Stimulated activated naive CD8-positive, alpha-beta T cell treated with anti-CD3 and anti-CD28 coated beads, Interleukin-15, Interleukin-2, amounts not matched to agents 100 ng/mL and 50 ng/mL, for 24 hours (primary cell): ENCODE measurements around the gene IRF2BP1.
"Not testable (repeated sequence)": the region's sequence is repeated elsewhere in the genome, so short reads cannot be mapped to it uniquely, and the experiment has no call there.

ENCODE experiments used
- H3K27ac Mint-ChIP-seq: one replicate; pipeline ENCODE4 v1.8.0; 2021; ENCODE audit warnings: mild to moderate bottlenecking, mixed read lengths
- H3K27me3 Mint-ChIP-seq: one replicate; pipeline ENCODE4 v1.8.0; 2021; ENCODE audit warnings: mixed read lengths
- H3K36me3 Mint-ChIP-seq: one replicate; pipeline ENCODE4 v1.8.0; 2021; ENCODE audit warnings: low read depth, mixed read lengths
- H3K4me1 Mint-ChIP-seq: one replicate; pipeline ENCODE4 v1.8.0; 2021; ENCODE audit warnings: low read depth, mixed read lengths
- H3K4me3 Mint-ChIP-seq: one replicate; pipeline ENCODE4 v1.8.0; 2021; ENCODE audit warnings: mild to moderate bottlenecking, mixed read lengths
- H3K9me3 Mint-ChIP-seq: one replicate; pipeline ENCODE4 v1.8.0; 2021; ENCODE audit warnings: mixed read lengths

Gene IRF2BP1

GRCh38 chr19:45879055-45879454 is 6.9 kb downstream of the IRF2BP1 start:
- Mint-ChIP-seq H3K36me3 (no peaks in the 10 kb centered on the region), H3K9me3 (no peaks in the 10 kb centered on the region), H3K27ac (no peak overlapping the region), H3K4me1 (peaks cover 43% of the 10 kb centered on the region), H3K27me3 (peaks cover 18% of the 10 kb centered on the region), H3K4me3 (no peak overlapping the region)

DNA sequence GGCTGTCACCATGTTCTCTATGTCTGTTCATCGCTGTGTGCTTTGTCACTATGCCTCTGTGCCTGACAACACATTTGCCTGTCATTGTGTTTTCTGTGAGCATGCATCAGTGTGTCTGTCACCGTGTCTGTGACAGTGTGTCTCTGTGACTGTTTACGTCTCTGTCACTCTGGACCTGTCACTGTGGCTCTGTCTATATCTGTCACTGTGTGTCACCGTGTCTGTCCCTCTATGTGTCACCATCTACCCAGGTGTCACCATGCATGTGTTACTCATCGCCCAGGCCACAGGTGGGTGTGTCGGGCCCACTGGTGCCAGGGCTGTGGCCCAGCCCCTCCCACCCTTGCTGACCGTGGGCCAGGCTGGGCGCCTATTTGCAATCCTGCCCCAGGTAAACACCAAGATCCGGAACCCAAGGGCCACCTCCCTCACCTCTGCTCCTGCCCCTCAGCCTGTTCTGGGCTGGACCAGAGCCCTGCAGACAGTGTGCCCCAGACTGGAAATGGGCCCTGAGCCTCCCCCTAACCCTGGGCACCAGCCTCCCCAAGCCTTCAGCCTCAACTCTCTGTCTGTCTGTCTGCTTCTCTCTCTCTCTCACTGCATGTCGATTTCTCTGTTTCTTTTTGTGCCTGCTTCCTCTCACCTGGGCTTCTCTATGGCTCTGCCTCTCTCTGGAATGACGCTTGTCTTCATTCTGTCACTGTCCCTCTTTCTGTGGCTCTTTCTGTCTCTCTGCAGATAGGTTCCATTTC is 7.7 kb downstream of the IRF2BP1 start:
- Mint-ChIP-seq H3K4me3 (no peak overlapping the region), H3K4me1 (peaks cover 35% of the 10 kb centered on the region), H3K36me3 (no peaks in the 10 kb centered on the region), H3K9me3 (no peaks in the 10 kb centered on the region), H3K27me3 (peaks cover 18% of the 10 kb centered on the region), H3K27ac (no peak overlapping the region)

GRCh38 chr19:45876411-45877197 is 9.3 kb downstream of the IRF2BP1 start:
- peaks cover 26% of the 10 kb centered on the region for H3K4me1 Mint-ChIP-seq
- H3K4me3 Mint-ChIP-seq = peak overlapping the region; percentile 59
- peaks cover 18% of the 10 kb centered on the region for H3K27me3 Mint-ChIP-seq
- no peaks in the 10 kb centered on the region for H3K9me3 Mint-ChIP-seq
- H3K36me3 Mint-ChIP-seq = no peaks in the 10 kb centered on the region
- peak overlapping the region; percentile 13 for H3K27ac Mint-ChIP-seq

GRCh38 chr19:45876161-45876410 is 9.9 kb downstream of the IRF2BP1 start:
- peak overlapping the region; percentile 59 for H3K4me3 Mint-ChIP-seq
- H3K4me1 Mint-ChIP-seq = peaks cover 21% of the 10 kb centered on the region
- peaks cover 18% of the 10 kb centered on the region for H3K27me3 Mint-ChIP-seq
- H3K9me3 Mint-ChIP-seq = no peaks in the 10 kb centered on the region
- H3K27ac Mint-ChIP-seq = peak overlapping the region; percentile 13
- H3K36me3 Mint-ChIP-seq = no peaks in the 10 kb centered on the region

DNA sequence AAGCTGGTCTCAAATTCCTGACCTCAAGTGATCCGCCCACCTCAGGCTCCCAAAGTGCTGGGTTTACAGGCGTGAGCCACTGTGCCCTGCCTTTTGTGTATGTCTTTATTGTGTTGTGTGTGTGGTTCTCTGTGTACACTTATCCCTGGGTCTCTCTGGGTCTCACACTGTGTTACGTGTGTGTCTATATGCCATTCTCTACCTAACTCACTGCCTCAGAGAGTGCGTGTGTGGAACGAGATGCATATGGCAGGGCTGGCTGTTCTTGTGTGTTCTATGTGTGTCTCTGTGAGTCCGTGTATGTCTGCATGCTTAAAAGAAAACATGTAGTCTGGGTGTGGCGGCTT is 11.3 kb downstream of the IRF2BP1 start:
- peaks cover 18% of the 10 kb centered on the region for H3K27me3 Mint-ChIP-seq
- no peak overlapping the region for H3K27ac Mint-ChIP-seq
- H3K4me3 Mint-ChIP-seq = no peak overlapping the region
- H3K9me3 Mint-ChIP-seq = no peaks in the 10 kb centered on the region
- H3K4me1 Mint-ChIP-seq = peaks cover 20% of the 10 kb centered on the region
- no peaks in the 10 kb centered on the region for H3K36me3 Mint-ChIP-seq

GRCh38 chr19:45873219-45873772 is 12.6 kb downstream of the IRF2BP1 start:
- Mint-ChIP-seq H3K4me1 (peaks cover 20% of the 10 kb centered on the region), H3K27me3 (peaks cover 18% of the 10 kb centered on the region)

DNA sequence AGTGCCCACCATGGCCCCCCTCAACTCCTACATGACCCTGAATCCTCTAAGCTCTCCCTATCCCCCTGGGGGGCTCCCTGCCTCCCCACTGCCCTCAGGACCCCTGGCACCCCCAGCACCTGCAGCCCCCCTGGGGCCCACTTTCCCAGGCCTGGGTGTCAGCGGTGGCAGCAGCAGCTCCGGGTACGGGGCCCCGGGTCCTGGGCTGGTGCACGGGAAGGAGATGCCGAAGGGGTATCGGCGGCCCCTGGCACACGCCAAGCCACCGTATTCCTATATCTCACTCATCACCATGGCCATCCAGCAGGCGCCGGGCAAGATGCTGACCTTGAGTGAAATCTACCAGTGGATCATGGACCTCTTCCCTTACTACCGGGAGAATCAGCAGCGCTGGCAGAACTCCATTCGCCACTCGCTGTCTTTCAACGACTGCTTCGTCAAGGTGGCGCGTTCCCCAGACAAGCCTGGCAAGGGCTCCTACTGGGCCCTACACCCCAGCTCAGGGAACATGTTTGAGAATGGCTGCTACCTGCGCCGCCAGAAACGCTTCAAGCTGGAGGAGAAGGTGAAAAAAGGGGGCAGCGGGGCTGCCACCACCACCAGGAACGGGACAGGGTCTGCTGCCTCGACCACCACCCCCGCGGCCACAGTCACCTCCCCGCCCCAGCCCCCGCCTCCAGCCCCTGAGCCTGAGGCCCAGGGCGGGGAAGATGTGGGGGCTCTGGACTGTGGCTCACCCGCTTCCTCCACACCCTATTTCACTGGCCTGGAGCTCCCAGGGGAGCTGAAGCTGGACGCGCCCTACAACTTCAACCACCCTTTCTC is 13.6 kb downstream of the IRF2BP1 start:
- Mint-ChIP-seq H3K4me1 (peaks cover 12% of the 10 kb centered on the region), H3K9me3 (no peaks in the 10 kb centered on the region), H3K27ac (no peak overlapping the region), H3K4me3 (no peak overlapping the region), H3K36me3 (no peaks in the 10 kb centered on the region), H3K27me3 (peaks cover 13% of the 10 kb centered on the region)

More at GRCh38 chr19:45873219-45873772, 12.6 kb downstream of the IRF2BP1 start:
- H3K36me3 Mint-ChIP-seq = no peaks in the 10 kb centered on the region
- no peak overlapping the region for H3K4me3 Mint-ChIP-seq
- no peak overlapping the region for H3K27ac Mint-ChIP-seq
- no peaks in the 10 kb centered on the region for H3K9me3 Mint-ChIP-seq

DNA sequence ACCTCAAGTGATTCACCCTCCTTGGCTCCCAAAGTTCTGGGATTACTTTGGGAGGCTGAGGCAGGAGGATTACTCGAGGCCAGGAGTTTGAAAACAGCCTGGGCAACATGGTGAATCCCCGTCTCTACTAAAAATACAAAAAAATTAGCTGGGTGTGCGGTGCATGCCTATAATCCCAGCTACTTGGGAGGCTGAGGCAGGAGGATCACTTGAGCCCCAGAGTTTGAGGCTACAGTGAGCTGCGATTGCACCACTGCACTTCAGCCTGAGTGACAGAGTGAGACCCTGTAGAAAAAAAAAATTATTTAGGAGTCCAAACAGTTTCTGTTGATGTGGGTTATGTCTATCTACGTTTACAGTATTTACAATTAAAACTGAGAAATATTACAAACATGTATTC is 15.1 kb downstream of the IRF2BP1 start:
- H3K27ac Mint-ChIP-seq = no peak overlapping the region
- peaks cover 1% of the 10 kb centered on the region for H3K4me1 Mint-ChIP-seq
- no peaks in the 10 kb centered on the region for H3K9me3 Mint-ChIP-seq
- no peaks in the 10 kb centered on the region for H3K36me3 Mint-ChIP-seq
- H3K4me3 Mint-ChIP-seq = no peak overlapping the region
- peaks cover 9% of the 10 kb centered on the region for H3K27me3 Mint-ChIP-seq

DNA sequence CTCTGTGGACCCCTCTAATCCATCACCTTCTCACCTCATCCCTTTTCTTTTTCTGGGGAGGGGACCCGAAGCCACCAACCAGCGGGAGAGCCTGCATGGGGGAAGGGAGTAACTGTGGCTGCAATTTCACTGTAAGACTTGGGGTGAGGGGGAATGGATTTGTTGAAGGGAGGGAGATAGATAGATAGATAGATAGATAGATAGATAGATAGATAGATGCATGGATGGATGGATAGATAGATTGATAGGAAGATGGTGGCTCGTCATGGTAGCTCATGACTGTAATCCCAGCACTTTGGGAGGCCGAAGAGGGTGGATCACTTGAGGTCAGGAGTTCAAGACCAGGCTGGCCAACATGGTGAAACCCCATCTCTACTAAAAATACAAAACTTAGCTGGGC is 18.7 kb downstream of the IRF2BP1 start:
- not testable (repeated sequence) for H3K9me3 Mint-ChIP-seq, H3K4me3 Mint-ChIP-seq, H3K36me3 Mint-ChIP-seq, H3K27ac Mint-ChIP-seq
- peaks cover 30% of the 10 kb centered on the region for H3K27me3 Mint-ChIP-seq
- H3K4me1 Mint-ChIP-seq = peaks cover 14% of the 10 kb centered on the region

- H3K9me3 Mint-ChIP-seq = no peaks in the 10 kb centered on the region
- peaks cover 20% of the 10 kb centered on the region for H3K4me1 Mint-ChIP-seq
- H3K36me3 Mint-ChIP-seq = peaks cover 9% of the 10 kb centered on the region
- H3K4me3 Mint-ChIP-seq = no peak overlapping the region
- no peak overlapping the region for H3K27ac Mint-ChIP-seq
- H3K27me3 Mint-ChIP-seq = peaks cover 30% of the 10 kb centered on the region
Measured at GRCh38 chr19:45866400-45867176, 19.4 kb downstream of the IRF2BP1 start.

DNA sequence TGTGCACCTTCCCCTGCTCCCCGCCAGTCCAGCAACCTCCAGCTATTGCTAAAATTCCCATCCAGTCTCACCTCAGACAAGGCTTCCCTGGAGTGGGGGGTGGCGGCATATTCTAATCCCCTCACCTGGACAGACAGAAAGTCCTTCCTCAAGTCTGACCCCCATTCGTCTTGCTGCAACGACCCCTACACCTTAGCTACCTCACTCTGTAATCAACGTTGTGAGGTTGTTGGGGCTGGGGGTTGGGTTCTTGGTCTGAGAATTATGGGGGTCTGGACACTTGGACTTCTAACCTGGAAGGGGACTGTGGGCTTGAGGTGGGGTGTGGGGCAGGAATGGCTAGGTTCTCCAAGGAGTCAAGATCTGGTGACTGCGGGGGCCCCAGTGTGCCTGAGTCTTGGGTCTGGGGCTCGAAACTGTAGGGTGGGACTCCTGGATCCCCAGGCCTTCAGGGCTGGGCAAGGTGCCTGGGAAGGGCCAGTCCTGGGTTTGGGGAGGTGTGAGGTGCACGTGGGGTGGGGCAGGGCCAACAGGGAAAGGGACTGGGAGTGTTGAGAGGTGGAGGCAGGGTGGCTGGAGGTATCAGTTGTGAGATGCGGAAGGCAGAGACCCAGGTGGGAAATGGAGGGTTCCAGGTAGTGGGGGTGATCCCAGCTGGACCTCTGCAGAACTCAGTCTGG is 20.5 kb downstream of the IRF2BP1 start:
- Mint-ChIP-seq H3K4me1 (peaks cover 30% of the 10 kb centered on the region), H3K36me3 (peaks cover 9% of the 10 kb centered on the region), H3K9me3 (no peaks in the 10 kb centered on the region), H3K27ac (no peak overlapping the region), H3K27me3 (peaks cover 30% of the 10 kb centered on the region), H3K4me3 (no peak overlapping the region)

DNA sequence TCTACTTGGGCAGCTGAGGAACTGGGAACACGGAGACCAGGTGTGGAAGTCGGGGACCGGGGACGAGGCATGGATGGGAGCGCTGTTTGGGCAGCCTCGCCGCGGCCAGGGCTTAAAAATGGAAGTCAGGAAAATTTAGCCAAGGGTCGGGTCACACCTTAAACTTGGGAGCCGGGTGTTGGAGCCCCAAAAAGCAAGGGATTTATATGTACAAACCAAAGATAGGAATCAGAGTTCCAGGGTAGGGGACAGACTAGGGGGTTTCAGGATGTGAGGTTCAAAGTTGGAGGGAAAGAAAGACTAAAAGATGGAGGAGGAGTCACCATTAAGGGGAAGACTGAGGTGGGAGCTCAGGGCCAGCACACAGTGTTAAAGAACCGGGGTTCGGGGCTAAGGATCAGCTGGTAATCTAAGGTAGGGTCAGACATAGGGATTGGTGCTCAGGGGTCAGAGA is 21.3 kb downstream of the IRF2BP1 start:
- peaks cover 9% of the 10 kb centered on the region for H3K36me3 Mint-ChIP-seq
- peaks cover 30% of the 10 kb centered on the region for H3K27me3 Mint-ChIP-seq
- H3K9me3 Mint-ChIP-seq = no peaks in the 10 kb centered on the region

DNA sequence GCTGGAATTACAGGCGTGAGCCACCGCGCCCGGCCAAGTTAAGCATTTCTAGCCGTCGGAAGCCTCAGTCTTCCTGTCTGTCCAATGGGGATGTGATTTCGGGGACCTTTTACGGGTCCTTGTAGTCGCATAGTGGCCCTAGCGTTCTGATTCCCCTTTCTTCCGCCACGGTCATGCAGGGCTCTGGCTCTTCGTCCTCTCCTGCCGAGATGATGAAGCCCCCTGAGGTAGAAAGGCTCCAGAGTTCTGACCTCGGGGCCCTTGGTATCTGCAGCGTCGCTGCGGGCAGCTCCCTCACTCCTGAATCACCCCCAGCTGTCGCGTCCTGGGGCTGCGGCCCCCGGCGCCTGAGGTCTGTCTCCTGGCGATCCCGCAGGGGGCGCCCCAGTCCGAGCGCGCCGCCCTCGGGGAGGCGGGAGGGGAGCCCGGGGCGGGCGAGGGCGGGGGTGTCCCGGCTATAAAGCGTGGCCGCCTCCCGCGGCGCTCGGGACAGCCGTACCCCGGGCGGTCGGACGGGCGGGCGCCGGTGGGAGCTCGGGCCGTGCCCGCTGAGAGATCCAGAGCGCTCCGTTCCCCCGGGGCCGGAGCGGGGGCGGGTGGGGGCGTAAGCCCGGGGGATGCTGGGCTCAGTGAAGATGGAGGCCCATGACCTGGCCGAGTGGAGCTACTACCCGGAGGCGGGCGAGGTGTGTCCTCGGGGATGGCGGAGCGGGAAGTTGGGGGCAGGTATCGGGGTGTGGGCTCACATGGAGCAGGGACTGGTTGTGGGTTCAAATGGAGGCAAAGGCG is 21.9 kb downstream of the IRF2BP1 start, which contains the start of gene FOXA3:
Gene FOXA3, plus strand, starts transcription at position 487 of the 789 bp plus-strand sequence. Its CDS starts 131 bp downstream, at position 618.
- Mint-ChIP-seq H3K36me3 (peaks cover 16% of the 10 kb centered on the region), H3K9me3 (no peaks in the 10 kb centered on the region), H3K4me3 (peak within 1 kb of the TSS; percentile 95), H3K27ac (peak within 1 kb of the TSS; percentile 99), H3K4me1 (peaks cover 30% of the 10 kb centered on the region), H3K27me3 (peaks cover 30% of the 10 kb centered on the region)

More for the DNA sequence above, 21.3 kb downstream of the IRF2BP1 start:
- H3K4me3 Mint-ChIP-seq = peak overlapping the region; percentile 62
- peaks cover 30% of the 10 kb centered on the region for H3K4me1 Mint-ChIP-seq
- no peak overlapping the region for H3K27ac Mint-ChIP-seq
